Stimulated activated CD8-positive, alpha-beta memory T cell treated with anti-CD3 and anti-CD28 coated beads, Interleukin-7, amount 100 ng/mL, for 48 hours (primary cell): ENCODE data around the gene GRIPAP1.
"Not testable (repeated sequence)": the region's sequence is repeated elsewhere in the genome, so short reads cannot be mapped to it uniquely, and the experiment has no call there.

Source experiments
- DNase-seq, 2 donors: peaks; one replicate each; pipeline ENCODE4 v3.0.0-alpha.2; 2020; ENCODE audit warnings: low read depth in 1 of 2; ENCODE audit errors: extremely low read depth in 1 of 2

GRIPAP1 gene

DNA sequence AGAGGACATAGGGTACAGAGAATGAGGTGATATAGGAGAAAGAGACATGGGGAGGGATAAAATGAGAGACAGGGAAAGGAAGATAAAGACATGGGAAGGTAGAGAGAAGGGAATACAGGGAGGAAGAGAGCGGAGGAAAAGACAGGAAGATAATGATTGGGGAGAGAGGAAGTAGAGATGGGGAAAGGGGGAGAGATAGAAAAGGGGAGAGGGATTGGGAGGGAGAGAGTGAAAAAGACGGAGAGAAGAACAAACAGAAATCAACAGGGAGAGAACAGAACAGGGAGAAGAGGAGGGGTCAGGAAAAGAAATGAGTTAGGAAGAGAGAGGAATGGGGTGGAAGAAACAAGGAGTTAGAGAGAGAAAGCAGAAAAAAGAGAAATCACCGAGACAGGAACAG is 4.6 kb downstream of the GRIPAP1 start:
- no peak for DNase-seq

DNA sequence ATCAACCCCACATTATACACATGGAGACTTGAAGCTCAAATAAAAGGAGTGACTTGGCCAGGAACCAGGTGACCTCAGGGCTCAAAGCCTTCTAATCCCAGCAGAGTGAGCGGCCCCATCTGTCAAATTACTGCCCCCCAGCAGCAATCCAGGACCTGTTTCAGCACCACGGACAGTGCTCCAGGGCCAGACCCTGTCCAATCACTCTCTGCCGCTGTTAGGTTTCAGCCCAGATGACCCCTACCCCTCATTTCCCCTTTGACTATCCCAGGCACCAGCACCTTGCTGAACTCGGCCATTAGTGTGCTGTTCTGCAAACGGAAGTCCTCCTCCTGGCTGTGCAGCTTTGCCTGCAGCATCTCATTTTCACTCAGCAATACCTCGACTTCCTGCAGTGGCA is 5.1 kb downstream of the GRIPAP1 start:
- DNase-seq: no peak

GRCh38 chrX:48992341-48992740 is 9.7 kb downstream of the GRIPAP1 start:
- no peak for DNase-seq

DNA sequence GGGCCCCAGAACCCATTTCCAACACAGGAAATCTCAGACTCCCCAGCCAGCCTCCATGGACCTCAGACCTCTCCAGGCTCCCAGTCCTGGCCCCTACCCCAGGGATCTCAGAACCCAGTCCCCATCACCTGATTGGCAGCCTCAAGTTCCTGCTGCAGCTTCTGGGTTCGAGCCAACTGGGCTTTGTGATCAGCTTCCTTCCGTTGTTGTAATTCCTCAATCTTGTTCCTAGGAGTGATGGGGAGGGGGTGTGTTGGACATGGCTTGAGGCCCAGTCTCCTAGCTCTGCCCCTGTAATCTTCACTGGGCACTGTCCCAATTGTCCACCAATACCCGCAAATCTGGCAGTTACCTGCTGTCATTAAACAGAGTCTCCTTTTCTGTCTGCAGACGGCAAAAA is 12.6 kb downstream of the GRIPAP1 start:
- DNase-seq: no peak

GRCh38 chrX:48983896-48984295 is 18.2 kb downstream of the GRIPAP1 start:
- no peak for DNase-seq

DNA sequence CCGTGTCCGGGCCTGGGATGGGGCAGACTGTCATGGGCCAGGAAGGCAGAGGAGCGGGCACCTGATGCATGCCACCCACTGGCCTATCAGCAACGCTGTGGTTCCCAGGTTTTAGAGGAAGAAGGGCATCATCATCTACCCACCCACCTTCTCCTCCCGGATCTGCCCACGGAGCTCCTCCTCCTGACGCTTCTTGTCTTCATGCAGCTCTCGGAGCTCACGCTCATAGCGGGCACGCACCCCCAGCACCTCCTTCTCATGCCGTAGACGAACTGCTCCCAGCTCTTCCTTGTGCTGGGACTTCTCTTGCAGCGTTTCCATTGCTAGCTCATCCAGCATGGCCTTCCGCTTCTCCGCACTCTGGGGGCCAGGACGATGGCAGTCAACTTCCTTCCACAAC is 19.0 kb downstream of the GRIPAP1 start:
- DNase-seq: no peak

- DNase-seq: no peak
These were observed 20.9 kb downstream of the GRIPAP1 start for GRCh38 chrX:48981178-48981577.

GRCh38 chrX:48980341-48980740 is 21.7 kb downstream of the GRIPAP1 start:
- DNase-seq: not testable (repeated sequence)

- no peak for DNase-seq
These were observed 23.8 kb downstream of the GRIPAP1 start for GRCh38 chrX:48978226-48978625.

DNA sequence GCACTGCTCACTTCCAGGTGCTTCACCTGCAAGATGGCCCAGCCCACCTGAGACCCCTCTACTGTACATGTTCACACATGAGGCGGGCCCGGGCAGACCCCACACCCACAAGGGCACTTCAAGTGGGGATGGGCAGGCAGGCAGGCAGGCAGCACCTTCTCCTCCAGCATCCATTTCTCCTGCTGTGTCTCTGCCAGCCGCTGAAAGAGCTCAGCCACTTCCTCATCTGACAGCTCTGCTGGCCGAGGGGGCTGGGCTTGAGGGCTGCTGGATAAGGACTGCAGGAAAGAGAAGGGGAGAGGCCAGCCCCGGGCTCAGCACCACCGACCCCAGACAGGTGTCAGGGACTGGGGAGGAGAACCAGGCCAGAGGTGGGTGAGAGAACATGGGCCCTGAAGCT is 26.0 kb downstream of the GRIPAP1 start:
- DNase-seq: no peak

DNA sequence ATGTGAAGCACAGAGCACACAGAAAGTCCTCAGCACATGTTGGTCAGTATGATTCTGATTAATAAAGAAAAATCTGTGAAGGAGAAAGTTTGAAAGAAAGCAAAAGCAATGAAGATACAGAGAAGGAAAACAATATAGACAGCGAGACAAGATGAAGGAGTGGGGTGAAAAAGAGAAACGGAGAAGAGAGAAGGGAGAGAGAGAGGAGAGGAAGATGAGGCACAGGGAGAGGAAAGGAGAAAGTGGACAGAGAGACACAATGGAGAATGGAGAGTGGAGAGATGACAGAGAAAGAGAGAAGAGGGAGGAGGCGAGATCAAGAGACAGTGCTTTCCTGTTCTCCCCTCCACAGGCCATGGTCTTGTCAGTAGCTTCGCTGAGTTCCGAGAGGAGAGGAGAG is 26.5 kb downstream of the GRIPAP1 start:
- DNase-seq: no peak

DNA sequence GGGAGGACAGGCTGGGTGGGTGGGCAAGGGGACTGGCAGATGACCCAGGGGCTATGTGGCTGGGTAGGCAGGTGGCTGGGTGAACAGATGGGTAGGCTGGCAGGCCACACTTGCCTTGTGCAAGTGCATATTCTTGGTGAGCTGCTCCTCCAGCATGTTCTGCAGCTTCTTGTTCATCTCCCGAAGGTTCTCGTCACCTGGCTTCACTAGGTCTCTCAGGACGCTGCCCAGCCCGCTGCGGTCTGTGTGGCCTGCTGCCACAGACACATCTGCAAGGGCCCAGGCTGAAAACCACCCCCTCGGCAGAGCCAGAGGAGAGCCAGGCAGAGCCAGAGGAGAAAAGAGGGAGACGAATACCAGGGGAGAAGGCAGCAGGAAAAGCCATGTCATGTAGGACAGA is 27.0 kb downstream of the GRIPAP1 start:
- no peak for DNase-seq

GRCh38 chrX:48974574-48974973 is 27.5 kb downstream of the GRIPAP1 start:
- no peak for DNase-seq

DNA sequence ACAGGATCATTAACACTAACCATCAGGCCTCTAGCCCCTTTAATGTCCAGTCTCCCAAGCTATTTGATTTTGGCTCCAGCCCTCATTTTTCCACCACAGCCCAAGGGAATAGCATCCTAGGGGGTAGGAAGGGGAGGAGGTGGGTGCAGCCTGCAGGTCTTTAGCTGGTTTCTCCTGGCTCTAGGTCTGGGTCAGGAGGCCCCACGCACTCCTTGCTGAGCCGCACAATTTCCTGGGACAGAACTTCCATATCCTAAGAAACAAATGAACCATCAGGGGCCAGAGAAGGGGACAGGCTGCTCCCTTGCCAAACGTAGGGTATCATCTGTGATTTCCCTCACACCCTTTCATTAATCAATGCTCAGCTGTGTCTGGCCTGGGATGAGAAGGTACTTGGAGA is 28.0 kb downstream of the GRIPAP1 start:
- DNase-seq: no peak

GRCh38 chrX:48972220-48973164 is 29.6 kb downstream of the GRIPAP1 start:
- DNase-seq: no peak

GRCh38 chrX:48971249-48972219 is 30.5 kb downstream of the GRIPAP1 start, which contains the start of gene KCND1:
KCND1 (minus strand) TSS chrX:48971844; CDS start chrX:48970271, 1,573 bp downstream.
- DNase-seq: no peak

- no peak for DNase-seq
These were observed 32.6 kb downstream of the GRIPAP1 start for GRCh38 chrX:48969471-48969870.

GRCh38 chrX:48968377-48968776 is 33.7 kb downstream of the GRIPAP1 start:
- DNase-seq: no peak

GRCh38 chrX:48966796-48967579 is 35.1 kb downstream of the GRIPAP1 start:
- DNase-seq: no peak

GRCh38 chrX:48965959-48966358 is 36.1 kb downstream of the GRIPAP1 start:
- DNase-seq: no peak
